Right atrium auricular region (tissue), 2 donors: ENCODE data around the gene OTC. TPM values are rescaled to one million over a fixed set of nuclear protein-coding genes. Genes with fewer than 3 reads are reported as not detected.

Experiments
- DNase-seq: peaks from one replicate; pipeline ENCODE4 v3.0.0-alpha.2; 2019; ENCODE audit warnings: low spot score
- H3K27ac ChIP-seq, 2 donors: fragments of 200-600 bp; sonication (generic); 1 replicate in 1 of 2; 2 replicates in 1 of 2; pipeline ENCODE4 v1.5.1; 2016 to 2019
- H3K27me3 ChIP-seq, 2 donors: fragments of 200-600 bp; sonication (generic); one replicate each; pipeline versions ENCODE4 v1.5.1 to v1.6.0; 2017 to 2019
- H3K36me3 ChIP-seq: fragments of 200-600 bp; sonication (generic); one replicate; pipeline ENCODE4 v1.5.1; 2016
- H3K4me1 ChIP-seq, 2 donors: fragments of 200-600 bp; sonication (generic); one replicate each; pipeline versions ENCODE4 v1.5.1 to v1.6.0; 2017 to 2019
- H3K4me3 ChIP-seq, 2 donors: fragments of 200-600 bp; sonication (generic); 1 replicate in 1 of 2; 2 replicates in 1 of 2; pipeline ENCODE4 v1.5.1; 2017 to 2019; ENCODE audit warnings: mild to moderate bottlenecking in 1 of 2, moderate library complexity in 1 of 2
- H3K9me3 ChIP-seq, 2 donors: fragments of 200-600 bp; sonication (generic); one replicate each; pipeline ENCODE4 v1.5.1; 2019
- CTCF ChIP-seq, 2 donors: fragments of 200-600 bp; sonication (generic); IDR thresholded peaks; one replicate each; pipeline ENCODE4 v1.5.1; 2019; ENCODE audit warnings: antibody characterized with exemption in 2 of 2
- total RNA-seq, 2 donors: library from RNA; depleted of rRNA; stranded (reverse); fragments of >200 nt; gene quantifications; one replicate each; pipeline ENCODE4 v1.1.0, GENCODE V29; 2016

Gene OTC
- total RNA-seq, 2 donors from 2014 or later = not detected

- no peaks in the 10 kb centered on the region for H3K36me3 ChIP-seq
- H3K4me3 ChIP-seq = no peak overlapping the region
- no peaks in the 10 kb centered on the region for H3K4me1 ChIP-seq
- no peak for DNase-seq
- H3K27me3 ChIP-seq = no peaks in the 10 kb centered on the region
- no peaks in the 10 kb centered on the region for H3K9me3 ChIP-seq
- H3K27ac ChIP-seq = peak overlapping the region in 1 of 2 donors; percentile 35
- no peak for TF ChIP-seq CTCF (IDR thresholded peaks at IDR 0.05)
These were observed 5.6 kb downstream of the OTC start for GRCh38 chrX:38357747-38358673.

GRCh38 chrX:38363046-38363445 is 10.6 kb downstream of the OTC start:
- no peaks in the 10 kb centered on the region for H3K4me1 ChIP-seq
- H3K36me3 ChIP-seq = no peaks in the 10 kb centered on the region
- no peaks in the 10 kb centered on the region for H3K9me3 ChIP-seq
- H3K4me3 ChIP-seq = no peak overlapping the region
- H3K27me3 ChIP-seq = no peaks in the 10 kb centered on the region
- no peak for TF ChIP-seq CTCF (IDR thresholded peaks at IDR 0.05)
- DNase-seq = no peak
- no peak overlapping the region for H3K27ac ChIP-seq

- TF ChIP-seq CTCF (IDR thresholded peaks at IDR 0.05) = no peak
- Histone ChIP-seq H3K4me3 (no peak overlapping the region), H3K27me3 (no peaks in the 10 kb centered on the region), H3K9me3 (no peaks in the 10 kb centered on the region), H3K27ac (no peak overlapping the region), H3K4me1 (no peaks in the 10 kb centered on the region), H3K36me3 (no peaks in the 10 kb centered on the region)
- no peak for DNase-seq
These were observed 13.6 kb downstream of the OTC start for GRCh38 chrX:38365954-38366353.

GRCh38 chrX:38368774-38369173 is 16.4 kb downstream of the OTC start:
- TF ChIP-seq CTCF (IDR thresholded peaks at IDR 0.05) = no peak
- Histone ChIP-seq H3K4me1 (no peaks in the 10 kb centered on the region), H3K27ac (no peak overlapping the region), H3K27me3 (no peaks in the 10 kb centered on the region), H3K9me3 (no peaks in the 10 kb centered on the region), H3K4me3 (no peak overlapping the region), H3K36me3 (no peaks in the 10 kb centered on the region)
- DNase-seq = no peak

GRCh38 chrX:38371641-38372040 is 19.2 kb downstream of the OTC start:
- H3K4me3 ChIP-seq = no peak overlapping the region
- H3K9me3 ChIP-seq = no peaks in the 10 kb centered on the region
- DNase-seq = no peak
- H3K27me3 ChIP-seq = no peaks in the 10 kb centered on the region
- H3K36me3 ChIP-seq = no peaks in the 10 kb centered on the region
- no peak overlapping the region for H3K27ac ChIP-seq
- TF ChIP-seq CTCF (IDR thresholded peaks at IDR 0.05) = no peak
- H3K4me1 ChIP-seq = no peaks in the 10 kb centered on the region
